Measurements from ENCODE around the gene EYA2.
A peak's percentile ranks its signal among the peaks of the same experiment; 100 is the strongest.

Gene EYA2

DNA sequence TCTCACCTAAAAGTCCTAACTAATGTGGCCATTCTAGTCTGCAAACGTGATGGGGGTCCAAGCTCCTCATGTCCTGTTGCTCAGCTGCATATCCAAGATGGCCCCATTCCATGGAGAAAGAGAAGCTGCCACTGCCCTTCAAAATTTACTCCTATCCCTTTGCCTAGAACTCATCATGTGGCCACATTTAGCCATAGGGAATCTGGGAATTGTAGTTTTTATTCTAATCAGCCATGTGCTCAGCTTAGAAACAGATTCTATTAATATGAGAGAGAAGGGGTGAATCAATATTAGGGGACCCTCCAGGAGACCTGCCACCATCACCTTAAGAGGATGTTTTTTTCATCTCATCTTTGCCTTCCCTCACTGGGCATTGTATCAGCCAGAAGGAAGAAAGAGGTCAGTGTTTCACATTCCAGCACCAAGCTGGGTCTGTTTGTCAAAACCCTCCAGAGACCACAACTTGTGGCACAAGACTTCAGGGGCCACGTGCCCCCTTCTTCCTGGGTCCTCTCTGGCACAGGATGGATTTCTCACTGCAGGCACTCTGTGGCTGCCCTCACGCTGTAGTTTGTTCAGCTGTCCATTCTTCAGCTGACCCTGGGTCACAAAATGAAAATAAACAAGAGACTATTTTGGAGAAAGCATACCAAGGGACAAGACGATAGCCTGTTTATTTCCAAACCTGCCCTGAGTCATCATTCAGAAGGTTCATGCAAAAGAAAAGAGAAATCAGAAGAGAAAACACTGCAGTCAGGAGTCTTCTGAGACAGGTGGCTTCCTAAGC, 172.0 kb downstream of the EYA2 start:
- DNase-seq (ENCODE audit: low spot score), result peak; percentile 59

DNA sequence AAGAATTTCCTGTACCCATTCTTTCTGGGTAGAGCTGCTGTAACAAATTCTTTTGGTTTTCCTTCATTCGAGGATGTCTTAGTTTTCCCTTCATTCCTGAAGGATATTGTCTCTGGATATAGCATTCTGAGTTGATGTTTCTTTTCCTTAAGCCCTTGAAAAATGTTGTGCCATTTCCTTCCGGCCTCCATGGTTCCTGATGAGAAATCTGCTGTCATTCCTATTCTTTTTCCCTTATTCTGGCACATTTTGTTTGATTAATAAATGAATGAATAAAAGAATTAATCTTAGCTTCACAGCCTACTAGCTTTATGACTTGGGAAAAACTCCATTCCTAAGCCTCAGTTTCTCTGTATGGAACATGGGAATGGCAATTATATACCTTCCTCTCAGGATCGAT, 173.1 kb downstream of the EYA2 start:
- DNase-seq (ENCODE audit: low spot score), result no peak

DNA sequence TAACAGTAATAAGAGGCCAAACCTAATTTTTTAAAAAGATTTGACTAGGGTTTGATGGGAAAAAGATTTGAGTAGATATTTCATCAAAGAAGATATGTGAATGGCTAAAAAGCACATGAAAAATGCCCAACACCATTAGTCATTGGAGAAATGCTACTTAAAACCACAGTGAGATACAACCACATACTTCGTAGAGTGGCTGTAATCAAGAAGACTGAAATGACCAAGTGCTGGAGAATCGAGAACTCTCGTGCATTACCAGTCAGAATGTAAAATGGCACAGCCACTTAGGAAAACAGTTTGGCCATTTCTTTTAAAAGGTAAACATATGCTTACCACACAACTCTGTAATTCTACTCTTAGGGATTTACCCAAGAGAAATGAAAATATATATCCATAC, 175.5 kb downstream of the EYA2 start:
- DNase-seq (ENCODE audit: low spot score), result peak; percentile 13

DNA sequence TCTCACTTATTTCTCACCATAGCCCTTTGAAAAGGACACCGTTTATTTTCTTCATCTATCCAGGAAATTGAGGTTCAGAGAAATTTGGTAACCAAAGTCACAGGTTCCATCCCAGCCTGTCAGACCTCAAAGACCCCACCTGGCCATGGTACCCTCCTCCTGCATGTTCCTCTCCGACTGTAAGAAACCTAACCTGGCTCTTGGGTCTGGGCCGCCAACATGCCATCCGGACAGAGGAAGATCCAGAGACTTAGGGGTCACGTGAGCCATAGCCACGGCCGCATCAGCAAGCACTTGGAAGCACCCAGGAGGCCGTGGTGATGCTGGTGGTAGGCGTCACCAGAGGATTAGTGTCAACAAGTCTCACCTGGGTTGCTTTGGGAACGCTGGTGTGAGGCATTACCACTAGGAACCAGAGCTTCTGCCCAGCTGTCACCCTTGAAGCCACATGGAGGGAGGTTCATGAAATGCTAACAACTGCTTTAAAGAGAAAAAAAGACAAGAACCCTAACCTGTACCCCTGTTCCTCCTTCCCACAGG, 177.1 kb downstream of the EYA2 start:
- no peak for DNase-seq (ENCODE audit: low spot score)

DNA sequence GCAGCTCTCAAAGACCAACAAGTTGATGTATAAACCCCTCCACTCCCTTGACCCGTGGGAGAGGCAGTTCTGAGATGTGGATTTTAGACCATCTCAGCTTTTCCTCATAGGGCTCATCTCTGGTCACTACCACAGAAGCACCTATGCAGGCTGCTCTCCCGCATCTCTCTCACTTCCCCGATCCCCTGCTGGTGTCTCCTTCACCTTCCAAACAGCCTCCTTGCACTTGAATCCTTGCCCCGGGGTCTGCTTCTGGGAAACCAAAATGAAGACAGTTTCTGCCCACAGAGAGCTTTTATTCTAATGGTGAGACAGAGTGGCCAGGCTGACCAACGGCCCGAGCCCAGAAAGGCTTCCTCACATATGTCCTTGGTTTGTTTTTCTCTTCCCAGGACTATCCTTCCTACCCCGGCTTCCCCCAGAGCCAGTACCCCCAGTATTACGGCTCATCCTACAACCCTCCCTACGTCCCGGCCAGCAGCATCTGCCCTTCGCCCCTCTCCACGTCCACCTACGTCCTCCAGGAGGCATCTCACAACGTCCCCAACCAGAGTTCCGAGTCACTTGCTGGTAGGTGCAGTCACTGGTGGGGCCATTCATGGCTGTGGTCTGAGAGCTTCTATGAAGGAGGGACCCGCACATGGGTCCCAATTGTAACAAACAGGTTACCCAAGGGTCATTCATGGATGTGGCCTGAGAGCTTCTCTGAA, 179.3 kb downstream of the EYA2 start:
- DNase-seq (ENCODE audit: low spot score), result no peak

DNA sequence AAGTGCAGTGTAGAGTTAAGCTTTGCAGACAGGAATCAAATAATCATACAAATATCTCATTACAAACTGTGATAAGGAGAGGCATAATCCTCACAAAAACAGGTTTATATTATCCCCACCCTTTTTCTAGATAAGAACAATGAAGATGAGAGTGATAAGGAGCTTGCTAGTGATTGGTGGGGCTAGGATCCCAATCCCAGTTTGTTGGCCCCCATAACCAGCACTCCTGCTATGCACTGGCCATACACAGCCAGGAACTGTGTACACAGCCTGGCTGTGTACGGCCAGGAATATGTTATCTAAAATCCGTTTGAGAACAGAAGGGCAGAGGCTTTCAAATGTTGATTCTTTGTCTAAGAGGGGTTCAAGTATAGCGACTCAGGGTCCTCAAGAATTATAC, 180.6 kb downstream of the EYA2 start:
- no peak for DNase-seq (ENCODE audit: low spot score)

DNA sequence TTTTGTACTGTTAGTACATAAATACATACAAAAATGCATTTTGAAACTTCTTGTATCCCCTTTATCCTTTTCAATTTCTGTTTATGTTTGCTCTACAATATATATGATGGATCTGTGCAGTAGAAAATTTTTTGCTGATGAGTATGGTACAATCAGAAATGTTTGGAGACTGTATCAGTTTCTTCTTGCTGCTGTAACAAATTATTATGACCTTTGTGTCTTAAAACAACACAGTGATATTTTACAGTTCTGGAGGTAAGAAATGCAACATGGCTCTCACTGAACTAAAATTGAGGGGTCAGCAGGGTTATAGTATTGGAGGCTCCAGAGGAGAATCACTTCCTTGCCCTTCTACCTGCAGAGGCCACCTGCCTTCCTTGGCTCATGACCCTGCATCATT, 184.4 kb downstream of the EYA2 start:
- no peak for DNase-seq (ENCODE audit: low spot score)

DNA sequence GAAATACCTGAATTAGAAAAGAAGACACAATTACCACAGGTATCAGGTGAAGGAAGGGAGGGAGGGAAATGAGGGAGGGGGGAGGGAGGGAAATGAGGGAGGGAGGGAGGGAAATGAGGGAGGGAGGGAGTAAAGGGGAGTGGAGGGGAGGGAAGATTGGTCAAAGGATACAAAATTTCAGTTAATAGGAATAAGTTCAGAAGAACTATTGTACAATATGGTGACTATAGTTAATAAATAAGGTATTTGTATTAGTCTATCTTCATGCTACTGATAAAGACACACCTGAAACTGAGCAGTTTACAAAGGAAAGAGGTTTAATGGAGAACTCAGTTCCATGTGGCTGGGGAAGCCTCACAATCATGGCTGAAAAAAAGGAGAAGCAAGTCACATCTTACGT, 185.7 kb downstream of the EYA2 start:
- DNase-seq (ENCODE audit: low spot score), result no peak

DNA sequence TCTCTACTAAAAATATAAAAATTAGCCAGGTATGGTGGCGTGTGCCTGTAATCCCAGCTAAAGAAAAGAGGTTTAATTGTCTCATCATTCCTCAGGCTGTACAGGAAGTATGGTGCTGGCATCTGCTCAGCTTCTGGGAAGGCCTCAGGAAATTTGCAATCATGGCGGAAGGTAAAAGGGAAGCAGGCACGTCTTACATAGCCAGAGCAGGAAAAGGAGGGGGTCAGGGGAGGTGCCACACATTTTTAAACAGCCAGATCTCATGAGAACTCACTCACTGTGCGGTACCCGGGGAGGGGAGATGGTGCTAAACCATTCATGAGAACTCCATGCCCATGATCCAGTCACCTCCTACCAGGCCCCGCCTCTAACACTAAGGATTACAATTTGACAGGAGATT, 191.7 kb downstream of the EYA2 start:
- DNase-seq (ENCODE audit: low spot score), result no peak

DNA sequence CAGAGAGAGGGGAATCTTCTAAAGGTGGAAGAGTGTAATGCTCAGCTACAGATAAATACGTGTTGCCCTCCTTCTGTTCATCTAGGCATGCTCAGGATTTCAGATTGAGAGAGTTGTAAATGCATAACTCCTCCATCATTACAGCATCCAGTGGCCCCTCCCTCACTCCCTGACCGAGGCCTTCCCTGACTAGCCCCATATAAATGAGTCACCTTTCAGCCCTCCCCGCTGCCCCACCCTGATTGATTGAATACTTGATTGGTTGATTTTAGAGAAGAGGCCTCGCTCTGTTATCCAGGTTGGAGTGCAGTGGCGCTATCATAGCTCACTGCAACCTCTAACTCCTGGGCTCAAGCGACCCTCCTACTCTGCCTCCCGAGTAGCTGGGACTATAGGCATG, 193.7 kb downstream of the EYA2 start:
- no peak for DNase-seq (ENCODE audit: low spot score)

DNA sequence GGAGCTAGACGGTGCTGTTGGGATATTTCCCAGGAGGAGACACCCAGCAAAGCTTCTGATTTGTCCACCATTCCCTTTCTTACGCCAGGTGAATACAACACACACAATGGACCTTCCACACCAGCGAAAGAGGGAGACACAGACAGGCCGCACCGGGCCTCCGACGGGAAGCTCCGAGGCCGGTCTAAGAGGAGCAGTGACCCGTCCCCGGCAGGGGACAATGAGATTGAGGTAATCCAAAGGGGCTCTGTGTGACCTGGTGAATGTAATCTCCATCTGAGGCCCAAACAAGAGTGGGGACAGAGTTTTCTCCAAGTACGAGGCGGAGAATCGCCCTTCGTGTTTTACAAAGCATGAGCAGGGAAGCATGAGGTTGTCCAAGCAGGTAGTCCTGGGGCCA, 194.5 kb downstream of the EYA2 start:
- DNase-seq (ENCODE audit: low spot score), result no peak

DNA sequence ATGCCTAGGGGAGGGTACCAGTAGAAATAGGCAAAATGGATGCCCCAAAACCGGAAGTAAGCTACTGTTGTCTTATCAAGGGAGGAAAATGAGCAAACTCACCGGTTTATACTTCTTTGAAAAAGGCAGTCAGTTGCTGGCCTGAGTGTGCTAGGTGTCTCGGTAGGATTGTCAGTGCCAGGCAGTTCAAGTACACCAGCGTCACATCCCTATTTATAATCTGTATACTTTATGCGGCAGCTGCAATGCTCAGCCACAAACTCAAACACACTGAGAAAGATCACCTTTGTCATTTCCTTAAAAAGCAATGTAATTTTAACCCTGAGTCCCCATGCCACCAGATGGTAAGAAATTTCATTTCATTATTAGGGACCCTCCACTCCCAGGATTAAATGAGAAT, 196.2 kb downstream of the EYA2 start:
- no peak for DNase-seq (ENCODE audit: low spot score)

DNA sequence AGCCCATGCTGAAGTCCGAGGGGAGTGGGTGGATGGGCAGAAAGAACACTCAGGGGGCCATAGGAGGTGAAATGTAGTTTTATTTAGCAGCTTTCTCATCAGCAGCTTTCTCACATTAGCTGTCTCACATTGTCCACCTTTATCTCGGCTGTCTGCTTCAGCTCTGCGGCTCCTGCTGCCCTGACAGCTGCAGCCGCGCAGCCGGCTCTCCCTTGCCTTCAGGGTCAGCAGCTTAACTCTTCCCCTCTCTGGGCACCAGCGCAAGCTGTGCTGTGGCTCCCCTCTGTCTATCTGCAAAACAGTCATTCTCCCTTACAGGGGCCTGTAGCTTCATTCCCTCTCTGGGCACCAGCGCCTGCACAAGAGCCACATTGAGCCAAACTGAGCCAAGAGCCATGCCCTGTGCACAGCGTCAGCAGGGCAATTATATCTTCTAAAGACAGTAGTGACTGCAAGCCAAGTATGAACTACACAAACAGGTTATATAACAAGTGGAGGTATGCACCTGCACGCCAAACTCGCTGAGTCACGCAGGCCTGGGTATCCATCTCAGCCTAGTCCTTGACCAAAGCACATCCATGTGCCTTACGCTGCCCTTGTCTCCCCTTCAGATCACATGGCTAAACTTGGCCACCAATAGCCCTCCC, 198.8 kb downstream of the EYA2 start:
- DNase-seq (ENCODE audit: low spot score), result no peak

DNA sequence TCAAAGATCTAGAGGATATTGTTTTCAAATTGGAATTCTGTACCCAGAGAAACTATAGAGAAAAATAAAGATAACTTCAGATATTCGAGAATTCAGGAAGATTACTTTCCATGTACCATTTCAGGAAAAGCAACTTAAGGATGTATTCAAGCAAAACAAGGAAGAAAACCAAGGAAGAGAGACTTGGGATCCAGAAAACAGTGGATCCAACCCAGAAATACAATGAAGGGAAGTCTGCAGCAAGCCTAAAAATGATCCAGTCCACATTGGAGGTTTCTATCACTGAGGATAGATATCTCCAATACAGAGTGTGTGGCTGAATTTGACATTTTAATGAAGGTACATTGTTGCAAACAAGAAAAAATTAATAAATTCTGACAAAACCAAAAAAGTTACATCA, 201.0 kb downstream of the EYA2 start:
- no peak for DNase-seq (ENCODE audit: low spot score)

DNA sequence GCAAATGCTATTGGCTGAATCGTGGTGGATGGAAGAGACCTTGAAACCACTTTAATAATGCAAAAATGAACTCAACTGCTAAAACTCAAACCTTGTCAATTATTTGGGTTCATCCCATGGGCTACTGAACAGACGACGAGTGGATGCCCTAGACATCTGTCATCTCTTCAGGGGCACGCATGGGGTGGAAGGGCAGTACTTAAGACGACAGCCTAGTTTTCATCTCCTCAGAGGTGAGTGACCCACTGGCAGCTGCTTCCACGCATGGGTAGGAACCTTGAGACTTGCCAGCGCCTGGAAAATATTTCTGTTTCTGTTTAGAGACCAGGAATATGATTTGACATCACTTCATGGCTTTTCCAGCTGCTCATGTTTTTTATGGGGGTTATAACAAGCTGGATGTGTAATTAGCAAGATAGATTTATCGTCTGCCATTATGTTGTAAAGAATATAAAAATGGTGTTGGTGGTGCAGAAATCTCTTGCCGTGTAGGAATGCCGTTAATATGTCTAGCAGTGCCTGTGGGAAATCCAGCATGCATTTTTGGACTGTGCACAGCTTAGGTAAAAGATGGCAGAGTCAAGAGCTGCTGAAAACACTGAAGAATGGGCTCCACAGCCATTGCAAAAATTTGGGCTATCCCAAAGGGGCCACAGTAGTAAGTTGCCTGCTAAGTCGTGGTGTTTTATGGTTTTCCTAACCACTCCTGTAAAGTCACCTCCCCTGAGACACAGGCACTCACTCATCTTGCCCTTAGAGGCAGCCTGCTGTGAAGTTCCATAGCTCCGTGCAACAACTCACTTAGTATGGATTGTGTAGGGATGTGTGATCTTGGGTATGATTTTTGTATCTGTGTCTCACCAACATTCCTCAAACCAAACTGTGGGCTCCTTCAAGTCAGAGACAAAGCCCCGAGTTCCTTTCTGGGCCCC, 203.3 kb downstream of the EYA2 start:
- DNase-seq (ENCODE audit: low spot score), result no peak

DNA sequence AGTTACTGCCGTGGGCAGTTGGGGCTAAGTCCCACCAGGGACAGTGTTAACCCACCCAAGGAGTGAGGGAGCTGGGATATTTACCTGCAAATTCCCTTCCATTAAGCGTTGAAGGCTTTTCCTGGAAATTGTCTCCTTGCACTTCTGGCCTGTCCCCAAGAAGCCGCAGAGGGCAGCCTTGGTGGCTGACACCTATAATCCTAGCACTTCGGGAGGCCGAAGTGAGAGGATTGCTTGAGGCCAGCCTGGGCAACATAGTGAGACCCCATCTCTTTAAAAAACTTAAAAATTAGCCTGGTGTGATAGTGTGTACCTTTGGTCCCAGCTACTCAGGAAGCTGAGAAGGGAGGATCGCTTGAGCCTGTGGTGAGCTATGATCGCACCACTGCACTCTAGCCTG, 204.4 kb downstream of the EYA2 start:
- no peak for DNase-seq (ENCODE audit: low spot score)

DNA sequence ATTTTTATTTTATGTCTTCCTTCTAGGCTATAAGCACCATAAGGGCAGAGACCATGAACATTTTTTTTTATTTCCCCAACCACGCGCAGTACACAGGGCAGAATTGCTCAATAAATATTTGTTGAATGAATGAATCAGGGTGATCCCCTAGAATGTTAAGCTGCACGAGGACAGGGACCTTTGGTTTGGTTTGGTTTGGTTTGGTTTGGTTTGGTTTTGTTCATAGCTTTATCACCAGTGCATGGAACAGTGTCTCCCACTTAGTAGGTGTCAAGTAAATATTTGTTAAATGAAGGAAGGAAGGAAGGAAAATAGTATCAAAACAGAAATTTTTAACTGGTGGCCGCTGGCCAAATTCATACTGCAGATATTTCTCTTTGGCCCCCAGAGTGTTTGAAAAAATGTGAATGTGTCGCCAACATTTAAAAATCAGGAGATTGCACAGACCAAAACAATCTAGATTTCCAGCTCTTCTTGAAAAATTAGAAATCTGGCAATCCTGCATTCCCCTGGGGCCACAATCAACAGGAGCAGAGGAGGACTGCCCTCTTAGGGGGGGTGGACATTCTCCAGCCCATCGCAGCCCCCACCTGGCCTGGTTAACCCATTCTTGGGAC, 205.3 kb downstream of the EYA2 start:
- DNase-seq (ENCODE audit: low spot score), result peak; percentile 21

DNA sequence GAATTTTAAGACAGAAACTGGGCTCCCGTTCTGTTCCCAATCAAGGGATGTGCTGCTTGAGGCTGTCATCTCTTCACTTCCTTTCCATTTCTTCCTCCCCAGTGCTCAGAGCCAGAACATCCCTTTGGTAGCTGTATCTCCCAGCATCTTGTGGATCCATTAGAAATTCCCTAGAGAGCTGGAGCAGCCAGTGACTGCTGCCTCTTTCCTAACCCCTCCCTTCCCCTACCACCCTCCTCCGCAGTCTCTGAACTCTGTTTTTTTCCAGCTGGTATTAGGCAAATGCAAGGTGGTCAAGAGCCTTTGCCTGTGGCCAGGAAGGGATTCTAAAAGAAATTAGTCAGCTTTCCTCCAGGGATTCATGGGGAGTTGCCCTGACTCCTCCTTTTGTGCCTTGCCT, 208.0 kb downstream of the EYA2 start:
- no peak for DNase-seq (ENCODE audit: low spot score)

DNA sequence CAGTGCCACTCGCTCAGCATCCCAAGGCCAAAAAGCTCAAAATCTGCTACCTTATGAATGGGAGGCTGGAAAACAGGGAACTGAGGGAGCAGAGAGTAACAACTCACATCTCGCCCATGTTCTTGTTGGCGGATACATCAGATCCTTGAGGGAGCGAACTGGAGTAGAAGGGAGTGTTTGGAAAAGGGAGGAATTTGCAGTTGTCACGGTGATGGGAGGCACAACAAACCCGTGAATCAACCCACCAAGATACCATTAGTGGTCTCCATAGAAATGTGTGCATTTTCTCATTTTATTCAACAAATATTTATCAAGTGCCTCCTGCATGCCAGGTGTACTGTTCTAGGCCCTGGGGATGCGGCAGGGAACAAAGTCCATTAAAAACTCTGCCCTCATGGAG, 212.1 kb downstream of the EYA2 start:
- no peak for DNase-seq (ENCODE audit: low spot score)

DNA sequence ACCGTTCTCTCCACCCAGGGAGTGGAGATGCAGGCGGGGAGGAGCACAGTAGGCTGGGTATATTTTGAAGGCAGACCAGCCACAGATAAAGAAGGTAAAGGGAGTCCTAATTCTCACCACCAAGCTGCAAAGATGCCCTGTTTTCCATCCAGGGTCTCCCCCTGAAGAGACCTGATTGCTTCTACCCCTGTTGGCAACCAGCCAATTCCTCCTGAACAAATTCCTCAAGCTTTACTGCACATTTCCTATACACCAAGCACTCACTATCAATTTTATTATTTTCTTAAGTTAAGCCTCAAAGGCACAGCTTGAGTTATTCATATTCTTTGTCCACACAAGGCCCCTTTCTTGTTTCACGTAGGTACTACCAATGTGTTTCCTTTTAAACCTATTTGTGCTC, 214.4 kb downstream of the EYA2 start:
- DNase-seq (ENCODE audit: low spot score), result no peak

DNA sequence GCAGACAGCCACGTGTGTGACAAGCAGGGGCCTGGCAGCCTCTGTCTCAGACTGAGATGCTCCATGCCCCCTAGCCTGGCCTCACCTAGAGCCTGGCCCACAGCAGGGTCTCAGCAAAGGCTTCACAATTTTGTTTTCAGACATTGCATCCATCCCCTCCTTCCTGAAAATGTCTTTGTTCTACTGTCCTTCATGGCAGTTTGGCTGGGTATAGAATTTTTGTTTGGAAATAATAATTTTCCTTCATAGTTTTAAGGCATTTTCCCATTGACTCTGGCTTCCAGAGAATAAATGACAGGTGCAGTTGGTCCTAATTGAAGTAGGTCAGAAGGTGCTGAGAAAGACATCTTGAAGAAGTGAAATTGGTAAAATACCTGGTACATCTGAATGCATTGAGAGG, 216.2 kb downstream of the EYA2 start:
- DNase-seq (ENCODE audit: low spot score), result no peak

DNA sequence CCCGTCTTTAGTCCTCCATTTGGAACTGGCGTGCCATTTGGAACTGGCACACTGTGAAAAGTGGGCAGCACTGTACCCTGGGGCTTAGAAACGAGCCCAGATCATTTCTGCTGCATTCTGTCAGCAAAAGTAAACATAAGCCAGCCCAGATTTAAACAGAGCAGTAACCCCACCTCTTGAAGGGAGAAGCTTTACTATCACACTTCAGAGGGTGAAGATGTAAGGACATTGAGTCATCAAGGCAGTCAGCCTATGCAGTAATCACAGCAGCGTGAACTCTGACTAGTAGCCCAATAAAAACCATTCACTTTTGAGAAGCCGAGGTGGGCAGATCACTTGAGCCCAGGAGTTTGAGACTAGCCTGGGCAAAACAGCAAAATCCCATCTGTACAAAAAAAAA, 216.9 kb downstream of the EYA2 start:
- DNase-seq (ENCODE audit: low spot score), result no peak
